ENCODE measurements around the gene CCDC73. TPM values are rescaled to one million over a fixed set of nuclear protein-coding genes. Genes with fewer than 3 reads are reported as not detected.
"Not testable (repeated sequence)": the region's sequence is repeated elsewhere in the genome, so short reads cannot be mapped to it uniquely, and the experiment has no call there.

Gene CCDC73
- total RNA-seq, 1 donor from 2014 or later = not detected

DNA sequence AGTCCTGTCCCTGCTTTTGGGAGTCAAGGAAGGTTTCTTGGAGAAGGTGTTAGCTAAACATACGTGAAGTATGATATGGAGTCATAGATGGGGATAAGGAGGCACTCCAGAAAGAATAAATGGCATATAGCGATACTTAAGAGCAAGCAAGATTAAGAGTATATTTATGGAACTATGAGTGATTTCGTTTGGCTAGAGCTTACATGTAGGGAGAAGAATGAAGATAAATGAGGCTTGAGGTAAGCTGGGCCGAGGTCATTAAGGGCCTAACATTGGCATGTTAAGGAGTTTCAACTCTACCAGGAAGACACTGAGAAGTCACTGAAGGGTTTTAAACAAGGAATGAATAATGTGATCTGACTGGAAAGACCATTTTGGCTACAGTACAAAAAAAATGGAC, 177.6 kb downstream of the CCDC73 start:
- Mint-ChIP-seq H3K36me3 (ENCODE audit: low read depth) (peaks cover 5% of the 10 kb centered on the region), H3K27me3 (ENCODE audit: low read depth) (no peaks in the 10 kb centered on the region), H3K27ac (ENCODE audit: unreplicated experiment) (no peak overlapping the region), H3K4me3 (ENCODE audit: unreplicated experiment) (no peak overlapping the region), H3K9me3 (ENCODE audit: low read depth) (peaks cover 17% of the 10 kb centered on the region), H3K4me1 (ENCODE audit: low read depth) (no peaks in the 10 kb centered on the region)
- DNase-seq (ENCODE audit: low spot score) = no peak
- TF ChIP-seq, protein P1, sequence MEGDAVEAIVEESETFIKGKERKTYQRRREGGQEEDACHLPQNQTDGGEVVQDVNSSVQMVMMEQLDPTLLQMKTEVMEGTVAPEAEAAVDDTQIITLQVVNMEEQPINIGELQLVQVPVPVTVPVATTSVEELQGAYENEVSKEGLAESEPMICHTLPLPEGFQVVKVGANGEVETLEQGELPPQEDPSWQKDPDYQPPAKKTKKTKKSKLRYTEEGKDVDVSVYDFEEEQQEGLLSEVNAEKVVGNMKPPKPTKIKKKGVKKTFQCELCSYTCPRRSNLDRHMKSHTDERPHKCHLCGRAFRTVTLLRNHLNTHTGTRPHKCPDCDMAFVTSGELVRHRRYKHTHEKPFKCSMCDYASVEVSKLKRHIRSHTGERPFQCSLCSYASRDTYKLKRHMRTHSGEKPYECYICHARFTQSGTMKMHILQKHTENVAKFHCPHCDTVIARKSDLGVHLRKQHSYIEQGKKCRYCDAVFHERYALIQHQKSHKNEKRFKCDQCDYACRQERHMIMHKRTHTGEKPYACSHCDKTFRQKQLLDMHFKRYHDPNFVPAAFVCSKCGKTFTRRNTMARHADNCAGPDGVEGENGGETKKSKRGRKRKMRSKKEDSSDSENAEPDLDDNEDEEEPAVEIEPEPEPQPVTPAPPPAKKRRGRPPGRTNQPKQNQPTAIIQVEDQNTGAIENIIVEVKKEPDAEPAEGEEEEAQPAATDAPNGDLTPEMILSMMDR (IDR thresholded peaks at IDR 0.05) = no peak

DNA sequence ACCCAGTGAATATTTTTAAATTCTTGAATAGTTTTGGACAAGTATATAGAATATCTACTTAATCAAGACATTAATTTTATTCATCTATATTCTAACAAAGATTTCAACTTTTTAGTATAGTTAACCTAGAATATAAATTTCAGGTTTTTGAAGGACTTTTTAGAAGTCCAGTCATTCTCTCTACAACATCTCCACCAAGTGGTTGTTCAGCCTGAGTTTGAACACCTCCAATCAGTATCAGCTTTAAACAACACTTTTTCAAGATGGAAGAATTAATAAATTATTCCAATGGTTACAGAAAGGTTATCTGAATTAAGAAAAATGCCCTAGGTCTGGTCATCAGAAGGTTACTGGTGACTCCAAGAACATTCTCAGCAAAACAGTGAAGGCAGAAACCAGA, 179.0 kb downstream of the CCDC73 start:
- no peak overlapping the region for H3K4me3 Mint-ChIP-seq (ENCODE audit: unreplicated experiment)
- H3K27ac Mint-ChIP-seq (ENCODE audit: unreplicated experiment) = no peak overlapping the region
- H3K9me3 Mint-ChIP-seq (ENCODE audit: low read depth) = peaks cover 9% of the 10 kb centered on the region
- H3K4me1 Mint-ChIP-seq (ENCODE audit: low read depth) = no peaks in the 10 kb centered on the region
- TF ChIP-seq, protein P1 (IDR thresholded peaks at IDR 0.05) = peak; percentile 50
- no peaks in the 10 kb centered on the region for H3K36me3 Mint-ChIP-seq (ENCODE audit: low read depth)
- H3K27me3 Mint-ChIP-seq (ENCODE audit: low read depth) = no peaks in the 10 kb centered on the region
- no peak for DNase-seq (ENCODE audit: low spot score)

DNA sequence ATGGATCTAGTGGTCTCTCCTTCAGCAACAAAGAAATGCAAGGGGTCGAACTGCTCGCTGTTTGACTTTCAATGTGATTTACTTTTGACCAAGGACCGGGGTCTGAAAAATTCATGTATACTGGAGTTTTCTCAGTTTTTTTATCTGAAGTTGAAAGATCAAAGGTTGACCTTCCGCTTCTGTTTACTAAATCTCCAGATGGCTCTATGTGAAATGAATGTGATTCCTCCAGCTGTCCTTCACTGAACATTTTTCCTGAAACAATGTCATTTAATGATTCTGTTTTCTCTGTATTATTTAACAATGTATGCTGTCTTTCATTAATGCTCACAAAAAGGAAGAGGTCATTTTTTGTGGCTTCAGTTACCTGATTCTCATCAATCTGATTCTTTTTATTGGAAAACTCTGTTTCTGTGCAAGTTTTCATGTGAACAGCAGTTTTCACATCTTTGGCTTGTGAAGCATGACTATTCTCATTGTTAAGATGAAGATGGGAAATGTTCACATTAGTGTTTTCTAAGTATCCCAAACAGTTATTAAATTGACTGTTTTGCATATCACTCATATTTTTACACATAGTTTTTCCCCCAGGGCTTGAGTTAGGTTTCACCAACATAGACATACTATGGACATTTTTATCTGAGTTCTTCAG, 180.8 kb downstream of the CCDC73 start:
- Mint-ChIP-seq H3K9me3 (ENCODE audit: low read depth) (peaks cover 7% of the 10 kb centered on the region), H3K4me1 (ENCODE audit: low read depth) (no peaks in the 10 kb centered on the region), H3K27me3 (ENCODE audit: low read depth) (no peaks in the 10 kb centered on the region), H3K4me3 (ENCODE audit: unreplicated experiment) (no peak overlapping the region), H3K27ac (ENCODE audit: unreplicated experiment) (no peak overlapping the region), H3K36me3 (ENCODE audit: low read depth) (peaks cover 4% of the 10 kb centered on the region)
- no peak for DNase-seq (ENCODE audit: low spot score)
- TF ChIP-seq, protein P1 (IDR thresholded peaks at IDR 0.05) = no peak

DNA sequence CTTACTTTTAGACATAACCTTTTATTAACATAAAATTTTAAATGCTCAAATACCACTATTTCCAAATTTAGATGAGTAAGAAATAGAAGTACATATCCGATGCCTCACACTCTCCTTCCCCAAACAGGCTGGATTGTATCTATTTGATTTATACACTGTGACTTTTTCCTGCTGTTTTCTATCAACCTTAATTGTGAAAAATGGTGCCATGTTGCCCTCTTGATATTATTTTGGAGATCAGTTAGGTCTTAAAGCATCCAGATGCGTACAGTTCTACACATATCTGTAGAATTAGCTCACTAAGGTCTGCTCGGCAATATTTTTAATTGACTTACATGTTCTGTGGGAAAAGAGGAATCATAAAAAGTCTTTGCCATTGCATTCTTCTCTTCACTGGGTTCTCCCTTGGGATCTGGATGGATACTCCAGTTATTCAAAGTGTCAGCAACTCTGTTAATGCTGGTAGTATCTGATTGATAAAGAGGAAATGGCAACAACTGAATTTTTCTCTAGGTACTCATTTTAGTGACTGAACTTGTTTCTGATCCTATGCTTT, 183.6 kb downstream of the CCDC73 start:
- no peaks in the 10 kb centered on the region for H3K27me3 Mint-ChIP-seq (ENCODE audit: low read depth)
- no peak for DNase-seq (ENCODE audit: low spot score)
- H3K27ac Mint-ChIP-seq (ENCODE audit: unreplicated experiment) = no peak overlapping the region
- TF ChIP-seq, protein P1 (IDR thresholded peaks at IDR 0.05) = no peak
- H3K4me1 Mint-ChIP-seq (ENCODE audit: low read depth) = no peaks in the 10 kb centered on the region
- peaks cover 10% of the 10 kb centered on the region for H3K36me3 Mint-ChIP-seq (ENCODE audit: low read depth)
- peaks cover 16% of the 10 kb centered on the region for H3K9me3 Mint-ChIP-seq (ENCODE audit: low read depth)
- H3K4me3 Mint-ChIP-seq (ENCODE audit: unreplicated experiment) = no peak overlapping the region

DNA sequence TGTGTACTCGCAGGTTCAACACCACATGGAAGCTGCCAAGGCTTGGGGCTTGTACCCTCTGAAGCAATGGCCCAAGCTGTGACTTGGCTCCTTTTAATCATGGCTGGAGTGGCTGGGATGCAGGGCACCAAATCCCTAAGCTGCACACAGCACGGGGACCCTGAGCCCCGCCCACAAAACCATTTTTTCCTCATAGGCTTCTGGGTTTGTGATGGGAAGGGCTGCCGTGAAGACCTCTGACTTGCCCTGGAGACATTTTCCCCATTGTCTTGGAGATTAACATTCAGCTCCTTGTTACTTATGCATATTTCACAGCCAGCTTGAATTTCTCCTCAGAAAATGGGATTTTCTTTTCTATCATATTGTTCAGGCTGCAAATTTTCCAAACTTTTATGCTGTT, 185.6 kb downstream of the CCDC73 start:
- H3K4me3 Mint-ChIP-seq (ENCODE audit: unreplicated experiment); H3K27me3 Mint-ChIP-seq (ENCODE audit: low read depth); H3K4me1 Mint-ChIP-seq (ENCODE audit: low read depth); DNase-seq (ENCODE audit: low spot score); H3K27ac Mint-ChIP-seq (ENCODE audit: unreplicated experiment): not testable (repeated sequence)
- H3K9me3 Mint-ChIP-seq (ENCODE audit: low read depth) = peaks cover 16% of the 10 kb centered on the region
- peaks cover 14% of the 10 kb centered on the region for H3K36me3 Mint-ChIP-seq (ENCODE audit: low read depth)

DNA sequence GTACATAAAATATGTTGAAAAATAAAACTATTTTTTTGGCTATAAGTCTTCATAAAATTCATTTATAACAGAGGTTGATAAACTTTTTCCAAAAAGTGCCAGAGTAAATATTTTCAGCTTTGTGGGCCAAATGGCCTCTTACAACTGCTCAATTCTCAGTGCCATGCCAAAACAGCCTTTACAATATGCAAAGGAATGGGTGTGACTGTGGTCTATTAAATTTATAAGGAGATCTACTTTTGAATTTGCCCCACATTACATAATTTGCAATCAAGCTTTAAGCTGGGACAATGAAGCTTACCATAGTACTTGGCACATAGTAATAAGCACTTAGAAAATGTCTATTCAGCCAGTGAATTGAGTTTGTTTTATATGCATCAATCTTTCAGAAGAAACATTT, 188.2 kb downstream of the CCDC73 start:
- Mint-ChIP-seq H3K9me3 (ENCODE audit: low read depth) (peaks cover 16% of the 10 kb centered on the region), H3K4me1 (ENCODE audit: low read depth) (peaks cover 6% of the 10 kb centered on the region), H3K27ac (ENCODE audit: unreplicated experiment) (no peak overlapping the region), H3K36me3 (ENCODE audit: low read depth) (peaks cover 24% of the 10 kb centered on the region), H3K4me3 (ENCODE audit: unreplicated experiment) (no peak overlapping the region), H3K27me3 (ENCODE audit: low read depth) (no peaks in the 10 kb centered on the region)
- DNase-seq (ENCODE audit: low spot score) = no peak
- TF ChIP-seq, protein P1 (IDR thresholded peaks at IDR 0.05) = no peak

Measured in chondrocyte (in vitro differentiated cells).